Lower lobe of right lung (tissue), 2 donors: ENCODE measurements around the gene DOCK1. TPM values are rescaled to one million over a fixed set of nuclear protein-coding genes. Genes with fewer than 3 reads are reported as not detected.

Source experiments
- ATAC-seq, 2 donors: fragments of 200-7000 bp; cut with Tn5 transposase; one replicate each; pipeline ENCODE4 v1.9.1; 2020 to 2022; ENCODE audit warnings: mild to moderate bottlenecking in 2 of 2, moderate library complexity in 2 of 2
- DNase-seq: peaks from one replicate; pipeline ENCODE4 v3.0.0-alpha.2; 2020
- H3K27ac ChIP-seq: fragments of 200-600 bp; one replicate; pipeline ENCODE4 v1.8.0; 2022
- H3K27me3 ChIP-seq: fragments of 200-600 bp; one replicate; pipeline ENCODE4 v1.8.0; 2022; ENCODE audit warnings: low read depth
- H3K36me3 ChIP-seq: fragments of 200-600 bp; one replicate; pipeline ENCODE4 v1.8.0; 2022; ENCODE audit warnings: mild to moderate bottlenecking
- H3K4me1 ChIP-seq: fragments of 200-600 bp; one replicate; pipeline ENCODE4 v1.8.0; 2022
- H3K4me3 ChIP-seq: fragments of 200-600 bp; one replicate; pipeline ENCODE4 v1.8.0; 2022; ENCODE audit warnings: mild to moderate bottlenecking
- H3K9me3 ChIP-seq: fragments of 200-600 bp; one replicate; pipeline ENCODE4 v1.8.0; 2022
- CTCF ChIP-seq: fragments of 200-600 bp; IDR thresholded peaks from one replicate; pipeline ENCODE4 v1.8.0; 2022; ENCODE audit warnings: antibody characterized with exemption, mild to moderate bottlenecking
- intact Hi-C: fragments of 100-400 bp; cut with DNase I; formaldehyde crosslinking; loops from one replicate; pipeline ENCODE4 v1.11.0; 2022
- total RNA-seq: library from RNA; stranded (reverse); fragmentation: NEBNext Ultra II Directional; extraction: Animal tissue kit (Norgen Biotek cat#: 25700); gene quantifications from one replicate; pipeline ENCODE4 v1.2.1, GENCODE V29; 2021
- donor health status: DM: no; HTN: yes; CAD: no; lungs with severe emphysema.

DOCK1 gene
- total RNA-seq, 1 donor from 2014 or later, result 44.8 TPM

GRCh38 chr10:127186813-127187212 is 281.6 kb downstream of the DOCK1 start:
- Histone ChIP-seq H3K36me3 (no peaks in the 10 kb centered on the region), H3K27me3 (no peaks in the 10 kb centered on the region), H3K27ac (no peak overlapping the region), H3K9me3 (no peaks in the 10 kb centered on the region), H3K4me3 (no peak overlapping the region), H3K4me1 (no peaks in the 10 kb centered on the region)
- no peak for DNase-seq
- no peak for ATAC-seq
- intact Hi-C loops, result no loop called here
- TF ChIP-seq CTCF, result no peak

- ATAC-seq, result no peak
- no peak overlapping the region for H3K27ac ChIP-seq
Measured at GRCh38 chr10:127189226-127189625, 284.0 kb downstream of the DOCK1 start.

GRCh38 chr10:127190427-127190826 is 285.2 kb downstream of the DOCK1 start:
- no peaks in the 10 kb centered on the region for H3K36me3 ChIP-seq
- no peak for DNase-seq
- no peak for ATAC-seq
- intact Hi-C loops, result no loop called here
- no peak overlapping the region for H3K27ac ChIP-seq
- no peak overlapping the region for H3K4me3 ChIP-seq
- no peak for TF ChIP-seq CTCF
- peaks cover 12% of the 10 kb centered on the region for H3K27me3 ChIP-seq
- H3K4me1 ChIP-seq, result peaks cover 13% of the 10 kb centered on the region
- H3K9me3 ChIP-seq, result no peaks in the 10 kb centered on the region

More at GRCh38 chr10:127189226-127189625, 284.0 kb downstream of the DOCK1 start:
- Histone ChIP-seq H3K27me3 (peaks cover 3% of the 10 kb centered on the region), H3K4me3 (no peak overlapping the region), H3K36me3 (no peaks in the 10 kb centered on the region), H3K9me3 (no peaks in the 10 kb centered on the region), H3K4me1 (peaks cover 1% of the 10 kb centered on the region)
- no peak for DNase-seq
- intact Hi-C loops, result no loop called here
- no peak for TF ChIP-seq CTCF

GRCh38 chr10:127193125-127193524 is 287.9 kb downstream of the DOCK1 start:
- Histone ChIP-seq H3K9me3 (no peaks in the 10 kb centered on the region), H3K4me3 (no peak overlapping the region), H3K4me1 (peaks cover 17% of the 10 kb centered on the region), H3K27me3 (peaks cover 25% of the 10 kb centered on the region), H3K27ac (no peak overlapping the region), H3K36me3 (no peaks in the 10 kb centered on the region)
- ATAC-seq (no peak), DNase-seq (no peak)
- intact Hi-C loops, result no loop called here
- TF ChIP-seq CTCF, result no peak

GRCh38 chr10:127194111-127194510 is 288.9 kb downstream of the DOCK1 start:
- Histone ChIP-seq H3K27ac (no peak overlapping the region), H3K27me3 (peaks cover 25% of the 10 kb centered on the region), H3K9me3 (no peaks in the 10 kb centered on the region), H3K4me3 (no peak overlapping the region), H3K36me3 (no peaks in the 10 kb centered on the region), H3K4me1 (peaks cover 17% of the 10 kb centered on the region)
- no peak for DNase-seq
- ATAC-seq, result no peak
- TF ChIP-seq CTCF, result no peak
- intact Hi-C loops, result no loop called here

GRCh38 chr10:127194599-127194998 is 289.4 kb downstream of the DOCK1 start:
- Histone ChIP-seq H3K4me3 (peak overlapping the region; percentile 45), H3K27me3 (peaks cover 25% of the 10 kb centered on the region), H3K36me3 (no peaks in the 10 kb centered on the region), H3K4me1 (peaks cover 17% of the 10 kb centered on the region), H3K27ac (no peak overlapping the region), H3K9me3 (no peaks in the 10 kb centered on the region)
- intact Hi-C loops, result no loop called here
- no peak for DNase-seq
- ATAC-seq, result no peak
- no peak for TF ChIP-seq CTCF
